ENCODE results near the gene POLR2J. TPM values are rescaled to one million over a fixed set of nuclear protein-coding genes. Genes with fewer than 3 reads are reported as not detected.

Gene POLR2J
- total and polyA plus RNA-seq, 4 donors, result 9.6 to 50.3 (median 30.5) TPM

DNA sequence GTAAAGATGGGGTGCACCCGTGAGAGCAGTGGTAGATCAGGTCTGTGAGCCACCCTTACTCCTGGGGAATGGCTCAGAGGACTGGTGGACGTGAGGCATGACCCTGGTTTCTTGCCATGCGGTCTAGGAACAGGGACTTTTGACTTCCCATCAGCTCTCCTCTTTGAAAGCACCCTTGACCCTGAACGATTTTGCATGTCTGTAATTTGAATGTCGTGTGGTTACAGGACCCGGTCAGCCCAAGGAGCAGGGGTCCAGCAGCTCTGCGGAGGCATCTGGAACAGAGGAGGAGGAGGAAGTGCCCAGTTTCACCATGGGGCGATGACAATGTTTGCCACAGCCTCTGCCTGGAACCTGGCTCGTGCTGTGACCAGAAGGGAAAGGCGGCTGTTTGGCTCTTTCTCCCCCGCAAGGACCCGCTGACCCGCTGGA, 53.9 kb downstream of the POLR2J start:
- Histone ChIP-seq H3K4me1 (ENCODE audit: control insufficient read depth in 4 of 4, insufficient read depth in 4 of 4, low read length in 3 of 4) (no peaks in the 10 kb centered on the region), H3K9me3 (ENCODE audit: control insufficient read depth in 4 of 4, low read length in 3 of 4) (no peaks in the 10 kb centered on the region), H3K27ac (ENCODE audit: low read depth in 1 of 2, low read length in 2 of 2) (peak overlapping the region; percentile 70 to 77), H3K36me3 (ENCODE audit: control insufficient read depth in 4 of 4, insufficient read depth in 3 of 4, low read depth in 1 of 4, low read length in 3 of 4) (peaks cover 2 to 39% (median 12%) of the 10 kb centered on the region in 4 donors), H3K4me3 (ENCODE audit: low read depth in 1 of 3, low read length in 3 of 3) (no peak overlapping the region), H3K9ac (ENCODE audit: low read depth in 1 of 2, low read length in 2 of 2) (no peak overlapping the region), H3K27me3 (ENCODE audit: control insufficient read depth in 4 of 4, insufficient read depth in 4 of 4, low read length in 3 of 4) (no peaks in the 10 kb centered on the region)
- DNase-seq (ENCODE audit: low spot score), result no peak
- TF ChIP-seq YY1 (IDR thresholded peaks at IDR 0.05), result no peak
- WGBS, result 83% methylated on average over 13 of the region's 13 CpGs

DNA sequence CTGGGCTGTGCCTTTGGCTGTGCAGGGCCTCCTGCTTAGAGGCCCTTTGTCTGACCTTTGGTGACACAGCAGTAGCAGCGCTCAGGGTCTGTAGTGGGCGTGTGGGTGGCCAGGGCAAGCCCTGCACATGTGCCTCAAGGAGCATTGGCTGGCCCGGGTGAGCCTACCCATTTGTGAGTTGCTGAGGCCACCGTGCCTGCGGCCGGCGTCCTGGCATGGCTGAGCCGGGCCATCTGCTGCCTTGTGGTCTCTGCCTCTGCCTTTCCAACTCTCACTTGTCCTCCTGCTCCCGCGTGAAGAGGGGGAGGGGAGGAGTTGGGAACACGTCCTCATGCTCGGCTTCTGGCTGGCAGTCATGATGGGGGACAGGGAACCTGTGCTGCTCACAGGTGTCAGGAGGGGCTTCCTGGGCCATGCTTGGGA, 54.6 kb downstream of the POLR2J start:
- no peaks in the 10 kb centered on the region for H3K27me3 ChIP-seq (ENCODE audit: control insufficient read depth in 4 of 4, insufficient read depth in 4 of 4, low read length in 3 of 4)
- no peaks in the 10 kb centered on the region for H3K4me1 ChIP-seq (ENCODE audit: control insufficient read depth in 4 of 4, insufficient read depth in 4 of 4, low read length in 3 of 4)
- no peak overlapping the region for H3K27ac ChIP-seq (ENCODE audit: low read depth in 1 of 2, low read length in 2 of 2)
- H3K36me3 ChIP-seq (ENCODE audit: control insufficient read depth in 4 of 4, insufficient read depth in 3 of 4, low read depth in 1 of 4, low read length in 3 of 4), result peaks cover 2 to 42% (median 12%) of the 10 kb centered on the region in 4 donors
- TF ChIP-seq MAX (IDR thresholded peaks at IDR 0.05) (no peak), EGR1 (IDR thresholded peaks at IDR 0.05; ENCODE audit: low read depth in 2 of 2) (no peak)
- H3K9ac ChIP-seq (ENCODE audit: low read depth in 1 of 2, low read length in 2 of 2), result no peak overlapping the region
- no peak for DNase-seq (ENCODE audit: low spot score)
- H3K4me3 ChIP-seq (ENCODE audit: low read depth in 1 of 3, low read length in 3 of 3), result no peak overlapping the region
- no peaks in the 10 kb centered on the region for H3K9me3 ChIP-seq (ENCODE audit: control insufficient read depth in 4 of 4, low read length in 3 of 4)
- WGBS, result 83% methylated on average over 12 of the region's 12 CpGs

Other genes with a start within 250 kb of the POLR2J start
- 1 to 10 TPM; 1.0 to 1.4 TPM for gene SH2B2, start 192.1 kb downstream of the POLR2J start, total RNA-seq
- gene SH2B2, start 192.1 kb downstream of the POLR2J start, polyA plus RNA-seq, result under 1 TPM in 1 of 2 donors, not detected in 1; 0.65 TPM
- not detected for gene SPDYE6, start 122.5 kb downstream of the POLR2J start, total RNA-seq
- 1 to 10 TPM in 1 of 2 donors, not detected in 1; 2.4 TPM for gene SPDYE6, start 122.5 kb downstream of the POLR2J start, polyA plus RNA-seq
- gene PRKRIP1, start 82.6 kb downstream of the POLR2J start, total RNA-seq, result 10 to 100 TPM in 1 of 2 donors, 1 to 10 TPM in 1; 6.8 to 15.8 TPM
- 1 to 10 TPM; 5.4 to 7.3 TPM for gene PRKRIP1, start 82.6 kb downstream of the POLR2J start, polyA plus RNA-seq
- gene ORAI2, start 45.3 kb downstream of the POLR2J start, total RNA-seq, result 10 to 100 TPM in 1 of 2 donors, 1 to 10 TPM in 1; 5.5 to 10.3 TPM
- gene ORAI2, start 45.3 kb downstream of the POLR2J start, polyA plus RNA-seq, result 1 to 10 TPM; 1.3 to 4.0 TPM
- 1 to 10 TPM; 6.9 to 8.7 TPM for gene ALKBH4, start 14.1 kb downstream of the POLR2J start, total RNA-seq
- gene ALKBH4, start 14.1 kb downstream of the POLR2J start, polyA plus RNA-seq, result 1 to 10 TPM; 5.7 to 6.9 TPM
- 10 to 100 TPM; 14.3 to 15.3 TPM for gene LRWD1, start 13.9 kb downstream of the POLR2J start, total RNA-seq
- gene LRWD1, start 13.9 kb downstream of the POLR2J start, polyA plus RNA-seq, result 10 to 100 TPM in 1 of 2 donors, 1 to 10 TPM in 1; 8.6 to 11.6 TPM
- 1 to 10 TPM in 1 of 2 donors, under 1 TPM in 1; 0.75 to 4.8 TPM for gene RASA4B, start 38.9 kb upstream of the POLR2J start, total RNA-seq
- gene RASA4B, start 38.9 kb upstream of the POLR2J start, polyA plus RNA-seq, result under 1 TPM; 0.62 to 0.72 TPM
- gene UPK3BL2, start 64.8 kb upstream of the POLR2J start, total RNA-seq, result 1 to 10 TPM; 4.5 to 7.3 TPM
- 10 to 100 TPM in 1 of 2 donors, under 1 TPM in 1; 0.33 to 12.8 TPM for gene UPK3BL2, start 64.8 kb upstream of the POLR2J start, polyA plus RNA-seq
- gene SPDYE2, start 72.3 kb upstream of the POLR2J start, total RNA-seq, result under 1 TPM in 1 of 2 donors, not detected in 1; 0.08 TPM
- gene SPDYE2, start 72.3 kb upstream of the POLR2J start, polyA plus RNA-seq, result 1 to 10 TPM in 1 of 2 donors, not detected in 1; 2.6 TPM
- gene POLR2J3, start 93.7 kb upstream of the POLR2J start, total RNA-seq, result 10 to 100 TPM; 27.7 to 60.7 TPM
- gene POLR2J3, start 93.7 kb upstream of the POLR2J start, polyA plus RNA-seq, result 10 to 100 TPM in 1 of 2 donors, 1 to 10 TPM in 1; 2.8 to 62.1 TPM
- gene RASA4, start 137.8 kb upstream of the POLR2J start, total RNA-seq, result 1 to 10 TPM; 3.7 to 7.3 TPM
- gene RASA4, start 137.8 kb upstream of the POLR2J start, polyA plus RNA-seq, result 1 to 10 TPM; 1.1 to 3.0 TPM
- gene UPK3BL1, start 163.9 kb upstream of the POLR2J start, total RNA-seq, result 10 to 100 TPM in 1 of 2 donors, 1 to 10 TPM in 1; 4.4 to 11.1 TPM
- gene UPK3BL1, start 163.9 kb upstream of the POLR2J start, polyA plus RNA-seq, result 10 to 100 TPM in 1 of 2 donors, 1 to 10 TPM in 1; 4.0 to 19.9 TPM
- not detected for gene SPDYE2B, start 171.4 kb upstream of the POLR2J start, total RNA-seq
- gene SPDYE2B, start 171.4 kb upstream of the POLR2J start, polyA plus RNA-seq, result under 1 TPM in 1 of 2 donors, not detected in 1; 0.28 TPM
- 1 to 10 TPM; 3.9 to 5.5 TPM for gene POLR2J2, start 192.7 kb upstream of the POLR2J start, total RNA-seq
- gene POLR2J2, start 192.7 kb upstream of the POLR2J start, polyA plus RNA-seq, result 1 to 10 TPM in 1 of 2 donors, under 1 TPM in 1; 0.14 to 6.3 TPM